GM21367 (cell line): ENCODE data around the gene ABHD11.
"Not testable (repeated sequence)": the region's sequence is repeated elsewhere in the genome, so short reads cannot be mapped to it uniquely, and the experiment has no call there.

Experiments
- ATAC-seq: cut with Tn5 transposase; IDR thresholded peaks from one replicate; pipeline ENCODE4 v1.9.1; 2021; ENCODE audit not compliant: unreplicated experiment

ABHD11 gene

DNA sequence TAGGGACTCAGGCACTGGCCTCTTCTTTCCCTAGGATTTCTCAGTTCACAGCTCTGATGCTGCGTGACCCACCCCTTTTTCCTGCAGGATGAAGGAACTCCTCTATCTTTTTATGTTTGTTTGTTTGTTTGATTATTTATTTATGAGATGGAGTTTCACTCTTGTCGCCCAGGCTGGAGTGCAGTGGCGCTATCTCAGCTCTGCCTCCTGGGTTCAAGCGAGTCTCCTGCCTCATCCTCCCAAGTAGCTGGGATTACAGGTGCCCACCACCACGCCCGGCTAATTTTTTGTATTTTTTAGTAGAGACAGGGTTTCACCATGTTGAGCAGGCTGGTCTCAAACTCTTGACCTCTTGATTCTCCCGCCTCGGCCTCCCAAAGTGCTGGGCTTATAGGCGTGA is 18.2 kb downstream of the ABHD11 start:
- ATAC-seq, result not testable (repeated sequence)

- no peak for ATAC-seq
These were observed 18.8 kb downstream of the ABHD11 start for GRCh38 chr7:73719806-73720169.

DNA sequence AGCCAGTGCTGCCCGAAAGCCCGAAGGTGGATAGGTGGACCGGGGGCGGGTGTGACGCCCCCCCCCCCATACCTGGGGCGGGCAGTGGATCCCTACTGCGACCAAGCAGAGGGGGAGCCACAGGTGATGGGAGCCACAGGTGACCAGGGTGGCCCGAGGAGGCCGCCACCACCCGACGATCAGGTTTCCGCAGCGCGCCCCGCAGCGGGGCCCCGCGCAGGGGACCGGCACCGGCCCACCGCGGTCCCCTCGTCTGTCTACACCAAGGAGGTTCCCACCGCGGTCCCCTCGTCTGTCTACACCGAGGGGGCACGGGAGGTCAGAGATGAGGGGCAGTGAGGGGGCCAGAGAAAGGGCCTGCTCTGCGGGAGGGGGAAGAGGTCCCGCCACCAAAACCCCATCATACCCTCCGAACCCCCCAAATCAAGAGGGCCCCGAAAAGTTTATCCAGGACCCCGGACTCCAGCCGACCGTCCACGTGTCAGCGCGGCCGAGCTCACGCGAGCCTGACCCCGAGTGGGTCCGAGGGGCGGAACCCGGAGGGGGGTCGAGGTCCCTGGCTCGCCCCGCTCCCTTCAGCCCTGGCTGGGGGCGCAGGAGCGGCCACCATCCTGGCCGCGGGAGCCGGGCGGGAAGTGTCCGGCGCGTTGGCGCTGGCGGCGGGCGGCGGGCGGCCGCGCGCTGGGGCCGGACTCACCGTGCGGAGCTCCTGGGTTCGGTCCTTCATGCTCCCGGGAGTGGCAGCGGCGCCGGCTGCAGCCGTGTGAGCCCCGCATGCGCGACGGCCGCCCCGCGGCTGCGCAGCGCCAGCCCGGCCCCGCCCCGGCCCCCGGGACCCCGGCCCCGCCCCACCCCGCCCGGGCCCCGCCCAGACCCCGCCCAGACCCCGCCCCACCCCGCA is 19.4 kb downstream of the ABHD11 start, which contains the start of gene STX1A:
Gene STX1A, minus strand, starts transcription at position 765 of the 901 bp plus-strand sequence. Its CDS starts 38 bp downstream, at position 727.
- peak; percentile 54 for ATAC-seq

GRCh38 chr7:73718438-73718881 is 20.1 kb downstream of the ABHD11 start:
- ATAC-seq, result no peak

DNA sequence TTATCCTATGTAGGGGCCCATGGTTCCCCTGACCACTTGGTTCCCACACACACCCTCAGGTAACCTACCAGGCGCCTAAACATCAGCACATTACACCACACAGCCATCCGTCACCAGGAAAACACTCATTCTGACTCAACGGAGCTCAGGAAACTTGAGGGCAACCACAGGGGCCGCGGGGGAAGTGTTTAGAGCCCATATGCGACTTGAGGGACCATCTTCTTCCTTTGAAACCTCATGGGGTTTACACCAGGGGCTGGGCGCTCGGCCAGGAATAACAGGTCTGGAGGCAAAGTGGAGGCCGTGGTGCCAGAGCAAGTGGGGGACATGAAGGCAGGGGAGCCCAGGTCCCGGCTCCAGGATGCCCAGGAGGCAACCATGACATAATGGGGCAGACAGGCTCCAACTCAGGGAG is 20.6 kb downstream of the ABHD11 start:
- ATAC-seq, result no peak

GRCh38 chr7:73717025-73717807 is 21.4 kb downstream of the ABHD11 start:
- ATAC-seq, result no peak

- ATAC-seq, result no peak
These were observed 22.2 kb downstream of the ABHD11 start for GRCh38 chr7:73716318-73716890.

- ATAC-seq, result no peak
These were observed 22.8 kb downstream of the ABHD11 start for GRCh38 chr7:73715648-73716317.

DNA sequence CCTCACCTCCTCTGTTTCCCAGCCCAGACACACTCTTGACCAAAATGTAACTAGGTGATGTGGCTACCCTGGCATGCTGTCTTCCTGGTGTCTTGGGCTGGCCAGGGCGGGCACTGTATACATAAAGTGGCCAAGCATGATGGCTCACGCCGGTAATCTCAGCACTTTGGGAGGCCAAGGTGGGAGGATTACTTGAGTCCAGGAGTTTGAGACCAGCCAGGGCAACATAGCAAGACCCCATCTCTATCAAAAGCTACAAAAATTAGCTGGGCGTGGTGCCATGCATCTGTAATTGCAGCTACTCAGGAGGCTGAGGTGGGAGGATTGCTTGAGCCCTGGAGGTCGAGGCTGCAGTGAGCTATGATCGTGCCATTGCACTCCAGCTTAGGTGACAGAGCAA is 25.3 kb downstream of the ABHD11 start:
- not testable (repeated sequence) for ATAC-seq

- ATAC-seq, result no peak
These were observed 25.8 kb downstream of the ABHD11 start for GRCh38 chr7:73712773-73713172.

DNA sequence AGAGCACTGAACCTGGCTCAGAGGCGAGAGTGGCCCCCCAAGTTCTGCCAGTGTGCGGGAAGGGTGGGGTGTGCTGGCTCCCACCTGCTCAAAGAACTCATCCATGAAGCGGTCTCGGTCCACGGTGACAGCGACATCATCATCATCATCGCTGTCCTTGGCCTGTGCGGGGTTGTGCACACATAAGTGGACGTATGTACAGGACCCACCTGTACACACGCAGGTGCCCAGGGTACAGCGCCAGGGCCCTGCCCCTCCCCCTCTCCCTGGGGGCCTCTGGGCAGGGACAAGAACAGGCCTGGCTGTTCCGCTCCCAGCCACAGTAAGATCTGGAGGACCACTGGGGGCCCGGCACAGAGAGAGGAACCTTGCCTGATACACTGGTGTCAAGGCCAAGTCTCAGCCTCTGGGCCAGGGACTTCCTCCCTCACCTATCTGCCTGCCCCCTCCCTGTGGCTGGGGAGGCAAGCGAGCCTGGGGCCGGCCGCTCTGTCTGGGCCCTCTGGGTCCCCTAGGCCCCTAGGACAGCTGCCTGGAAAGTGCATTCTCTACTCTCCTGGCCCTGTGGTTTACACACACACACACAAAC is 29.5 kb downstream of the ABHD11 start:
- no peak for ATAC-seq

DNA sequence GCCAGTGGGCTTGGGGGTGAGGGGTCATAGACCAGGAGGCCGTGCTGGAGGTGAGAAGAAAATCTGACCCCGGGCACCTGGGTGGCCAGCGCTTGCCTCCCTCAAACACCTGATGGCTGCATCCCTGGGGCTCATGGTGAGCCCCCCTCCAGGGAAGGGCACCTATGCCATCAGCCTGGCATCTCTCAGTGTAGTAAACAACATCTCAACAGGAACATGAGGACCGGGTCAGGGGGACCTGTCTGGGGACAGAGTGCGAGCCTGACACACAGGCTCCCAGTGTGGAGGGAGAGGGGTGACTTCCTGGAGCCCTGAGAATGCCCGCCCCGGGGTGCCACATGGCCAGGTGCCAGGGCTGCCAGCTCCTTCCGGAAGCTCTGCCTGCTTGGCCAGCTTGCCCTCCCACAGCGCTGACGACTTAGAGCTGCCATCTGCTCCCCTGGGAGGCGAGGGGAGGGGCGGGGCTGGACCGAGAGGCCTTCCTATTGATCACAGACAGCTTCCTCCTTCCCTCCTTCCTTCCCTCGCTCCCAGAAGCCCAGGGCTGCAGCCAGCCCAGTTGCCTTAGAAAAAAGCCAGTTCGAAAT is 31.5 kb downstream of the ABHD11 start:
- no peak for ATAC-seq

DNA sequence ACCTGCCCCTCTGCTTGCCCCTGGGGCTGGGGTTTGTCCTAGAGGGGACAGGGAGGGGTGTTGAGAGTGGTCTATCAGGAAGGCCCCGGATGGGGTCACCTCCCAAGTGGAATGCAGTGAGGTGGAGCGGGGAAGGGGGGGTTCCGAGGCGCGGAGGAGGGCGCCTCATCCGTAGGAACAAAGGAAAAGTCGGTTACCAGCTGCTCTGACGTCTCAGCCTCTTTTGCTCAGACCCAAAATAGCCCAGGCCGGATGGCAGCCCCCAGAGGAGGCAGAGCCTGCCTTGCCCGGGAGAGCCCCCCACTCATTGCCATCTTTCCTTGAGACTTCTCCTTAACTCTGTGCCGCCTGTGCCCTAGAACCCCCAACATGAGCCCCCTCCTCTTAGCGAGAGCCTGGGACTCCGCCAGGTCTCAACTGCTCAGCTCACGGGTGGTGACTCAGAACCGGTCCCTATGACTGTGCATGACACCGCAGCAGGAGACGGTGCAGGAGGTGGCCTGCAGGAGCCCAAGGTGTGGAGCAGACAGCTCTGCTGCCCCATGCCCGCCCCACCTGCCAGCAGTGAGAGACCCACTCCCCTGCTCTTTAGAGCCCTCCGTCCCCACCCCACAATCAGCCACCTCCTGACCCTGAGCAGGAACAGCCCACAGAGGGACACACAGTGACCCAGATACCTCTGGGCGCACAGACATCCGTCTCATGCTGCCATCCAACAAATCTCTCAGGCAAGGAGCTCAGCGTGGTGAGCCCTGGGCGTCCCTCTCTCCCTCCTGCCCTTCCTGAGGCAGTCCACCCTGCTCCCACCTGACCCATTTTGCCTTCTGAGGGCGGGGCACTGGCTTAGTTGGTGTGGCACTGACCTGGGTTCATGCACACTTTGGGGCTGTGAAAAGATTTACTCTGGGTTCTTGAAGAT is 32.2 kb downstream of the ABHD11 start:
- ATAC-seq, result no peak

DNA sequence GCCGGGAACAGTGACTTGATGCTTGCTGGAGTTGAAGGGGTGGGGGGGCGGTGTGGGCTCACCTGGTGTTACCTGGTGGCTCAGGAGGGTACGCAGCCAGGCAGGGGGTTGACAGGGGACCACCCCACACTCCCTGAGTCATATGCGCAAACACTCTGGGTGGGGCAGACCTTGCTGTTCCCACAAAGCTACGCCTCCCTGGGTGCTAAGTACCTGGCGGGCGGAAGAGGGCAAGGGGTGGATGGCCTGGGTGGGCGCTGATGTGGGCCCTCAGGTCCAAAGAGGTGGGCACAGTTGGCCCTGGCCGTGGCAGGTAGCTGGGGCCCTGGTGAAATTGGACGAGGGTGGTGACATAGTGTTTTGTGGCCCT is 33.1 kb downstream of the ABHD11 start:
- no peak for ATAC-seq

DNA sequence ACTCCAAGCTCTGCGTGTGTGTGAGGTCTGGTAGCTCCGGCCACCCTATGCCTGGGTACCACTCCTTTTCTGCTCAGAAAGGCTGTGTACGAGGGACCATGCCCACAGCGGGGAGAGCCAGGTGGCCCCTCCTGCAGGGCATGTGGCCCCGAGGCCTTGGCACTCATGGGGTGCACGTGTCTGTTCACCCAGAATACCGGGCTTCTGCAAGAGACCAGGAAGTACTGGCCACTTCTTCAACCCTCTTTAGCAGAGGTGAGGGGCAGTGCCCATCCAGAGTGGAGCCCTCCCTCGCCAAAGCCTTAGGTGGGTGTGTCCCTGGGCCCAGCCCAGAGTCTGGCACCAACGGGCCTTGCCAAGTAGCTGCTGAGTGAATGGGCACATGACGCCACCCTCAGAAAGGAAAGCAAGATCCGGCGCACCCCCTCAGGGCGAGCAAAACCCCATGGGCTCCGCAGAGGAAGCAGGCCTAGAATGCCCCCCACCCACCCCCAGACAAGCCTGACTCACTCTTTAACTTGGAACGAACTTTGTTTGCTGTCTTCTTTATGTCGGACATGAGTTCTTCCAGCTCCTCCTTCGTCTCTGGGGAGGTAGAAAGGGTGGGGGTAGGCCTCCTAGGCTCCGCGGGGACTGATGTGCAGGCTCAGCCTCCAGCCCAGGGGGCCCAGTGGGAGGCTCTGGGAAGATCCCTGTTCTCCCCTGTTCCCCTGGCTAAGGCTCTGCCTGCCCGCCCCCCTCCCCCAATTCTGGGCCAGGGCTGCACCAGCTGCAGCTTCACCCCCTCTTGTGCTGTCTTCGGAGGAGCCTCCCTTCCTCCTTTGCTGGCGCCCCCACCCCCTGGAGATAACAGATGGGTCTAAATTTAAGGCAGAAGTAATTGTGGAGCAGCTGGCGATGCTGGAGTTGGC is 33.7 kb downstream of the ABHD11 start:
- ATAC-seq, result no peak

DNA sequence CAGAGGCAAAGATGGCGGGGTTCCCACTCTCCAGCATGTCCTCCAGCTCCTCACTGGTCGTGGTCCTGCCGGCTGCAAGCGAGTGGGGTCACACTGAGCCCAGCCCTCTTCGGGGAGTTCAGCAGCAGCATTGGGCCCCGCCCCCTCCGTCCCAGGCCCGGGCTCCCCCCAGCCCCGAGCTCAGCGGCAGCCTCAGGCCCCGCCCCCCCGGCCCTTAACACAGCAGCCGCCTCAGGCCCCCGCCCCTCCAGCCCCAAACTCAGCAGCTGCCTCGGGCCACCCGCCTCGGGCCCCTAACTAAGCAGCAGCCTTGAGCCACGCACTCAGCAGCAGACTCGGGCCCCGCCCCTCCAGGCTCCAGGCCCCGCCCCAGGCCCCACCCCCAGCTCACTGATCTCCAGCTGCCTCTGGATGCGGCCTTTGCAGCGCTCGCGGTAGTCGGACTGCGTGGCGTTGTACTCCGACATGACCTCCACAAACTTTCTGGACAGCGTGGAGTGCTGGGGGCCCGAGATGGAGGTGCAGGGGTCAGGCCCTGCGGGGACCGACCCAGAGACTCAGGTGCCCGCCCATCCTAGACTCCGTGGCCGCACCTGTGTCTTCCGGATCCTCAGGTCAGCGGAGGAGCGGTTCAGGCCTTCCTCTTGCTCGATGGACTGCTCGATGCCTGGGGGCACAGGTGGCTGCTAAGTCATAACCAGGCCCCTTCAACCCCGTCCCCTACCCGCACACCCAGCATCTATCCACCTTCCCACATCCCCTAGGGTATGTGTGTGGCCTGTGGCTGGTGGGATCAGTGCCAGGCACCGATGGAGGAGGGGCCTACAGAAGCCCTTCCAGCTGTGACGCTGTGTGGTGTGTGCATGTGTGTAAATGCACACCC is 34.6 kb downstream of the ABHD11 start:
- no peak for ATAC-seq

- no peak for ATAC-seq
These were observed 35.4 kb downstream of the ABHD11 start for GRCh38 chr7:73703225-73703624.
